PC-3 (cell line): ENCODE measurements around the gene NPAS4.

ENCODE experiments used
- EZH2 ChIP-seq: fragments of 300-600 bp; sonication (generic); IDR thresholded peaks from one replicate; pipeline ENCODE4 v1.6.1; 2017; ENCODE audit warnings: antibody characterized with exemption, mild to moderate bottlenecking, low read length; ENCODE audit not compliant: unreplicated experiment
- TF ChIP-seq, protein P1 (sequence below): fragments of 300-600 bp; sonication (generic); conservative IDR thresholded peaks from 2 replicates; pipeline ENCODE4 v1.5.1; 2017; ENCODE audit warnings: antibody characterized with exemption, low read depth, mild to moderate bottlenecking, low read length

DNA sequence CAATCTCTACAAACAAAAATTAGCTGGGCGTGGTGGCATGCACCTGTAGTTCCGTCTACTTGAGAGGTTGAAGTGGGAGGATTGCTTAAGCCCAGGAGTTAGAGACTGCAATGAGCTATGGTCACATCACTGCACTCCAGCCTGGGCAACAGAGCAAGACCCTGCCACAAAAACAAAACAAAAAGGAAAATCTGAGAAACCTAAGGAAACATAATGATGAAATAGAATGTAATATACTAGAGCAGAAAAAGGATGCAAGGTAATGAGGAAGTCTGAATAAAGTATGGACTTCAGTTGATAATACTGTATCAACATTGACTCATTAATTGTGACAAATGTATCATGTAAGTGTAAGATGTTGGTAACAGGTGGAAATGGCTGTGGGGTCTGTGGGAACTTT, 8.1 kb downstream of the NPAS4 start:
- no peak for TF ChIP-seq EZH2
- TF ChIP-seq, protein P1, sequence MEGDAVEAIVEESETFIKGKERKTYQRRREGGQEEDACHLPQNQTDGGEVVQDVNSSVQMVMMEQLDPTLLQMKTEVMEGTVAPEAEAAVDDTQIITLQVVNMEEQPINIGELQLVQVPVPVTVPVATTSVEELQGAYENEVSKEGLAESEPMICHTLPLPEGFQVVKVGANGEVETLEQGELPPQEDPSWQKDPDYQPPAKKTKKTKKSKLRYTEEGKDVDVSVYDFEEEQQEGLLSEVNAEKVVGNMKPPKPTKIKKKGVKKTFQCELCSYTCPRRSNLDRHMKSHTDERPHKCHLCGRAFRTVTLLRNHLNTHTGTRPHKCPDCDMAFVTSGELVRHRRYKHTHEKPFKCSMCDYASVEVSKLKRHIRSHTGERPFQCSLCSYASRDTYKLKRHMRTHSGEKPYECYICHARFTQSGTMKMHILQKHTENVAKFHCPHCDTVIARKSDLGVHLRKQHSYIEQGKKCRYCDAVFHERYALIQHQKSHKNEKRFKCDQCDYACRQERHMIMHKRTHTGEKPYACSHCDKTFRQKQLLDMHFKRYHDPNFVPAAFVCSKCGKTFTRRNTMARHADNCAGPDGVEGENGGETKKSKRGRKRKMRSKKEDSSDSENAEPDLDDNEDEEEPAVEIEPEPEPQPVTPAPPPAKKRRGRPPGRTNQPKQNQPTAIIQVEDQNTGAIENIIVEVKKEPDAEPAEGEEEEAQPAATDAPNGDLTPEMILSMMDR = no peak
